Esophagus (tissue), 2 donors: ENCODE data around the gene ZFR2. TPM values are rescaled to one million over a fixed set of nuclear protein-coding genes. Genes with fewer than 3 reads are reported as not detected.

Experiments used
- H3K27ac ChIP-seq, 2 donors: one replicate each; pipeline ENCODE4 v1.5.1; 2013; ENCODE audit warnings: low read depth in 2 of 2, mild to moderate bottlenecking in 2 of 2, inconsistent platforms in 1 of 2, low read length in 1 of 2, moderate library complexity in 1 of 2
- H3K27me3 ChIP-seq, 2 donors: one replicate each; pipeline ENCODE4 v1.6.1; 2013; ENCODE audit warnings: low read length in 2 of 2, control low read depth in 1 of 2, mild to moderate bottlenecking in 1 of 2; ENCODE audit not compliant: insufficient read depth in 2 of 2, control insufficient read depth in 1 of 2
- H3K36me3 ChIP-seq, 2 donors: one replicate each; pipeline ENCODE4 v1.6.1; 2013; ENCODE audit warnings: low read length in 1 of 2; ENCODE audit not compliant: control insufficient read depth in 2 of 2, insufficient read depth in 2 of 2
- H3K4me1 ChIP-seq, 2 donors: one replicate each; pipeline ENCODE4 v1.6.1; 2013; ENCODE audit warnings: low read length in 1 of 2; ENCODE audit not compliant: control insufficient read depth in 2 of 2, insufficient read depth in 2 of 2
- H3K4me3 ChIP-seq, 2 donors: one replicate each; pipeline ENCODE4 v1.5.1; 2013; ENCODE audit warnings: low read length in 2 of 2, mild to moderate bottlenecking in 2 of 2, low read depth in 1 of 2, moderate library complexity in 1 of 2
- H3K9me3 ChIP-seq, 2 donors: one replicate each; pipeline ENCODE4 v1.6.1; 2013; ENCODE audit warnings: mild to moderate bottlenecking in 2 of 2, low read depth in 1 of 2, low read length in 1 of 2, moderate library complexity in 1 of 2; ENCODE audit not compliant: control insufficient read depth in 2 of 2, insufficient read depth in 1 of 2
- WGBS, 2 donors: extraction: QIAGEN DNeasy Blood & Tissue Kit; methylation state at CpG; one replicate each; pipeline ENCODE4 v1.1.7; 2013; 5-methylcytosine and 5-hydroxymethylcytosine counted together
- polyA plus RNA-seq, 2 donors: library from polyadenylated mRNA; stranded (reverse); fragments of 200-250 nt; gene quantifications; one replicate each; pipeline ENCODE4 v1.2.3, GENCODE V29; 2013
- donor health status: healthy with polysubstance abuse.
- donor health status: Bipolar disorder and iron deficiency.

ZFR2 gene
- polyA plus RNA-seq, 2 donors: 0.02 TPM; not detected in 1

DNA sequence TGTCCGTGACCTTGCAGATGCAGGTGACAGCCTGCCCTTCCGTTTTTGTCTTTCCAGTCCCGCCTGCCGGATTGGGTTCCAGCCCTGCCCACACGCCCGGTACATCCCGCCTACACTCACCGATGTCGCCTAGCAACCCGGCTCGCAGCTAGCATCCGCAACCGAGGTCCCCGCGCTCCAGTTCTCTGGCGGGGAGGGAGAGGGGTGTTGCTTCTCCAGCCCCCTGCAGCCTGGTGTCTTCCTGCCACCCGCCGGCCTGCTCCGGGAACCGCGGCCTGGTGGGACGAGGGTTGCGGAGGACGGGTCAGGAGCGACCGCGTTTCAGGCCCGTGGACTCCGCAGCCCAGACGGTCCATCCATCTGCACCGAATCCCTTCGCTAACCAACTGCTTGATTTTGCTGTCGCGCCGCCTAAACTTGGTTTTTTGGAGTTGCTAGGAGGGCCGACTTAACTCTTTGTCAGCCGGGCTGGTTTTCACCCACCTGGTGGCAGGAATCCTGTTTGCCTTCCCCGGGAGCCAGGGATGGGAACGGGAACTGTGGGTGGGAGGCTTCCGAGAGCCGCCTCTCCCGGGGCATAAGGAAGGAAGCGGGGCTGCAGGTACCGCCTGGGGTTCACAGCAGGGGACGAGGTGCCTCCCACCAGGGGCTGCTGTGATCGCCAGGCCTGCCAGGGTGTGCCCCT lies 67.3 kb downstream of the ZFR2 start:
- Histone ChIP-seq H3K27ac (no peak overlapping the region), H3K4me1 (peaks cover 0 to 9% of the 10 kb centered on the region in 2 donors), H3K4me3 (no peak overlapping the region), H3K27me3 (no peaks in the 10 kb centered on the region), H3K36me3 (no peaks in the 10 kb centered on the region), H3K9me3 (no peaks in the 10 kb centered on the region)
- WGBS, 2 donors: 3 to 4% methylated on average over 46 of the region's 46 CpGs

DNA sequence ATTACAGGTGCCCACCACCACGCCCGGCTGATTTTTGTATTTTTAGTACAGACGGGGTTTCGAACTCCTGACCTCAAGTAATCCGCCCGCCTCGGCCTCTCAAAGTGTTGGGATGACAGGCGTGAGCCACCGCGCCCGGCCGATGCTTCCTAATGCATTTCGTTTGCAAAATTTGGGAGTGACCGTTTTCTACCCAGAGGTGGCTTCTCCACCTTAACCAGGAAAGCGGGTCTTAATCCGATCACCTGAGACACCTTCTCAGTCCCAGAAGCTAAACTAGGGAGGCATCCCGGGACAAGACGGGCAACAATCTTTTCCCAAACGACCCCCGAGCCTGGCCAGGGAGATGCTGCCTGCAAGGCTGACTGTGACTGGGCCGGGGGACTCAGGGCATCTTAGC lies 67.8 kb downstream of the ZFR2 start:
- H3K36me3 ChIP-seq: no peaks in the 10 kb centered on the region
- H3K27me3 ChIP-seq: no peaks in the 10 kb centered on the region
- no peaks in the 10 kb centered on the region for H3K9me3 ChIP-seq
- no peak overlapping the region for H3K27ac ChIP-seq
- peaks cover 0 to 9% of the 10 kb centered on the region in 2 donors for H3K4me1 ChIP-seq
- no peak overlapping the region for H3K4me3 ChIP-seq
- 32 to 36% methylated on average over 21 of the region's 21 CpGs for WGBS, 2 donors

DNA sequence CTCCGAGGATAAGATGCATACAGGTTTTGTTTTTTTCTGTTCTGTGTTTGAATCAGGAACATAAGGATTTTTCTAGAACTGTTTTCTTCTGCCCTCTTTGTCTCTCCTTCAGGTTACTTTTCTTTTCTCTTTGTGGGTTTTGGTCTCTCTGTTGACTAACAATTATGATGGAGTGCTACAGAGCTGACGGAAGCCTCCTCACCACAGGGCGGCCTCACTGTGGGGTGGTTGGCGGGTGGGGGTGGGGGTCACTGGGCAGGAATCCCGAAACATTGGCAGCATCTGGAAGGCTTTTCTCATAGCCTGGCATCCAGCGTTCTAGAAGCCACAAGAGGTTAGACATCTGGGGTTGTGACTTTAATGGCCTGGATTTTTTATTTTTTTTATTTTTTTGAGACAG lies 70.7 kb downstream of the ZFR2 start:
- H3K9me3 ChIP-seq: no peaks in the 10 kb centered on the region
- no peak overlapping the region for H3K4me3 ChIP-seq
- 60 to 63% methylated on average over 6 of the region's 6 CpGs for WGBS, 2 donors
- peaks cover 0 to 9% of the 10 kb centered on the region in 2 donors for H3K4me1 ChIP-seq
- H3K27ac ChIP-seq: no peak overlapping the region
- no peaks in the 10 kb centered on the region for H3K36me3 ChIP-seq
- no peaks in the 10 kb centered on the region for H3K27me3 ChIP-seq

DNA sequence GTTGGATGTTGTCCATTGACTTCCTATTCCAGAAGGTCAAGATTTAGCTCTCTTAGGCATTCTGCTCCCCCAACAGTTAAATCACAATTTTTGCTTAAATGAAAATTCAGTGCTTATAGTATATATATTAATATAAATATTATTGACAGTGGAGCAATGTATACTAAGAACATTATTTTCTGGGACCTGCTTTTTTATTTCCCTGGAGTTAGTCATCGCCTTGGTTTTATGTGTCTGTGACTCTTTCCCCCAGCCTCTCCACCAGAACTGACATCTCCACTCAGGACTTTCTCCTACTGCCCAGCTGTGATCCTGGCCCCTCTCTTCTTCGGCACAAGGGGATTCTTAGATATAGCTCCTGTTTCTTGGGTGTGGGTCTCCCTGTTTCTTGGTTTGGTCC lies 72.5 kb downstream of the ZFR2 start:
- Histone ChIP-seq H3K27me3 (no peaks in the 10 kb centered on the region), H3K9me3 (no peaks in the 10 kb centered on the region), H3K4me1 (peaks cover 0 to 3% of the 10 kb centered on the region in 2 donors), H3K36me3 (no peaks in the 10 kb centered on the region), H3K4me3 (no peak overlapping the region), H3K27ac (no peak overlapping the region)
- WGBS, 2 donors: 95 to 98% methylated on average over 2 of the region's 2 CpGs

DNA sequence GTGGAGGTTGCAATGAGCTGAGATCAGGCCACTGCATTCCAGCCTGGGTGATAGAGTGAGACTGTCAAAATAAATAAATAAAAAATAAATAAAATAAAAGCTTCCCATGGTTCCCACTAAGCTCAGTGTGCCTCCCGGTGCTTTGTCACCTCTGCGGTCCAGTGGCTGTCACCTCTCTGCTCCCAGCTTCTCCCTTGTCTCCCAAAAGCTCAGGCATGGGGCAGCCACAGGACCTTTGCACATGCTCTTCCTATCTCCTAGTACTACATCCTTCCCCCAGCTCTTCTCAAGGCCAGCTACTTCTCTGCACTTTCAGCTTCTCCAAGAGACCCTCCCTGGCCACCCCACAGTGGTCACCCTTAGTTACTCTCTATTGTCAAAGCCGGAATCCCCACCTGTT lies 75.0 kb downstream of the ZFR2 start:
- H3K4me3 ChIP-seq: no peak overlapping the region
- no peaks in the 10 kb centered on the region for H3K27me3 ChIP-seq
- 90 to 92% methylated on average over 3 of the region's 3 CpGs for WGBS, 2 donors
- H3K9me3 ChIP-seq: peaks cover 0 to 4% of the 10 kb centered on the region in 2 donors
- no peak overlapping the region for H3K27ac ChIP-seq
- H3K4me1 ChIP-seq: no peaks in the 10 kb centered on the region
- no peaks in the 10 kb centered on the region for H3K36me3 ChIP-seq

DNA sequence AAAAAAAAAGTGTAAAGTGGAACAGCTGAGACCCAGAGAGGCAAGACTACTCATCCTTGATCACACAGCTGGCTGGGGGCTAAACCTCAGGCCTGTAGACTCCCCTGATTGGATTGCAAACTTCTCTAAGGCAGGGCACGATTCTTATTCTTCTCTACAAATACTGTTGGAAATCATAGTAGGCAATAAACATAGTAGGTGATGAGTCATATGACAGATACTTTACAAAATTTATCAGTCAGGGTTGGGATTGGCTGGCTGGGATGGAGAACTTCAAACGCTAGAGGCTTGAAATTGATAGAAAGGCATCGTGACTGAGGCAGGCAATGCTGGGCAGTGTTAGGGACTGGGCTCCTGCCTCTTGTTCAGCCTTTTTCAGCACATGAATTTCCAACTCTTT lies 76.7 kb downstream of the ZFR2 start:
- H3K4me1 ChIP-seq: no peaks in the 10 kb centered on the region
- H3K36me3 ChIP-seq: no peaks in the 10 kb centered on the region
- 71 to 73% methylated on average over 3 of the region's 3 CpGs for WGBS, 2 donors
- H3K27ac ChIP-seq: no peak overlapping the region
- no peak overlapping the region for H3K4me3 ChIP-seq
- H3K9me3 ChIP-seq: peaks cover 0 to 4% of the 10 kb centered on the region in 2 donors
- H3K27me3 ChIP-seq: no peaks in the 10 kb centered on the region

DNA sequence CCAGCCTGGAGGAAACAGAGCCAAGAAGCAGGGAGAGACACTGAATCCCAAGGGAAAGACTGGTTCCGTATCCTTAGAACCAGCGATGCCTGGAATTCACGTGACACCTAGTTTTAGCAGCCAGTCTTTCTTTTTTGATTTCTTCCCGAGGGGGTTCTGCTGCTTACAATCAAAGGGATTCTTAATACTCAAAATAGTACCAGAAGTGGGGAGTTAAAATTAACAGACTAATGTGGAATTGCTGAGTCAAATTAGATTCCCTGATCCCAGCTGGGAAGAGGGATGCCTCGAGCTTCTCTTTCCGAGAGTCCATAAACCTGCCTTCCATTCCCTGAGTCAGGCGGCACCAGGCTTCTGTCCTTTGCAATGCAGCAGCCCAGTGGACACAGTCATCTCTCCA lies 77.9 kb downstream of the ZFR2 start:
- Histone ChIP-seq H3K36me3 (no peaks in the 10 kb centered on the region), H3K9me3 (peaks cover 0 to 4% of the 10 kb centered on the region in 2 donors), H3K27ac (no peak overlapping the region), H3K4me3 (no peak overlapping the region), H3K4me1 (no peaks in the 10 kb centered on the region), H3K27me3 (no peaks in the 10 kb centered on the region)
- 76 to 87% methylated on average over 7 of the region's 7 CpGs for WGBS, 2 donors

DNA sequence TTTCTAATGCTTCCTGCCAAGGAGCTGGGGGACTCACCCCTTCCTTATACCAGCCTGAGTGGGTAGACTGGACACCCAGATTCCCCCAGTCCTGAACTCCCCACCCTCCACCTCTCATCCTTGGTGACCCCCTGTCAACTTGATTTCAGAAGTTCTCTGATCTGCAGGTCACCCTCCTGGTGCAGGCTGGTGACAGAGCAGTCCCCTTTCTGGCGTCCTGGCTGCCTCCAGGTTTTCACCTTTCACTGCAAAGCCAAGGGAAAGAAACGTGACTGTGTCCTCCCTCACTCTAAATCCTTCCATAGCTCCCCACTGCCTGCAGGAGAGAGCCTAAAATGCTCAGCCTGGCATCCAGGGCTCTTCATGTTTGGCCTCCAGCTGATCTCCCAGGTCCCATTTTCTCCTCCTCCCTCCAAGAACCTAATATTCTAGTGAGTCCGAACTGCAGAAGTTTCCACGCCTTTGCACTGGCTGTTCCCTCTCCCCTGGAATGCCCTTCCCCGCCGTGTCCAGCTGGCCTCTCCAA lies 78.6 kb downstream of the ZFR2 start:
- H3K9me3 ChIP-seq: peaks cover 0 to 8% of the 10 kb centered on the region in 2 donors
- H3K4me3 ChIP-seq: no peak overlapping the region
- no peak overlapping the region for H3K27ac ChIP-seq
- H3K4me1 ChIP-seq: peaks cover 0 to 6% of the 10 kb centered on the region in 2 donors
- H3K27me3 ChIP-seq: no peaks in the 10 kb centered on the region
- 70 to 76% methylated on average over 6 of the region's 6 CpGs for WGBS, 2 donors
- H3K36me3 ChIP-seq: no peaks in the 10 kb centered on the region

DNA sequence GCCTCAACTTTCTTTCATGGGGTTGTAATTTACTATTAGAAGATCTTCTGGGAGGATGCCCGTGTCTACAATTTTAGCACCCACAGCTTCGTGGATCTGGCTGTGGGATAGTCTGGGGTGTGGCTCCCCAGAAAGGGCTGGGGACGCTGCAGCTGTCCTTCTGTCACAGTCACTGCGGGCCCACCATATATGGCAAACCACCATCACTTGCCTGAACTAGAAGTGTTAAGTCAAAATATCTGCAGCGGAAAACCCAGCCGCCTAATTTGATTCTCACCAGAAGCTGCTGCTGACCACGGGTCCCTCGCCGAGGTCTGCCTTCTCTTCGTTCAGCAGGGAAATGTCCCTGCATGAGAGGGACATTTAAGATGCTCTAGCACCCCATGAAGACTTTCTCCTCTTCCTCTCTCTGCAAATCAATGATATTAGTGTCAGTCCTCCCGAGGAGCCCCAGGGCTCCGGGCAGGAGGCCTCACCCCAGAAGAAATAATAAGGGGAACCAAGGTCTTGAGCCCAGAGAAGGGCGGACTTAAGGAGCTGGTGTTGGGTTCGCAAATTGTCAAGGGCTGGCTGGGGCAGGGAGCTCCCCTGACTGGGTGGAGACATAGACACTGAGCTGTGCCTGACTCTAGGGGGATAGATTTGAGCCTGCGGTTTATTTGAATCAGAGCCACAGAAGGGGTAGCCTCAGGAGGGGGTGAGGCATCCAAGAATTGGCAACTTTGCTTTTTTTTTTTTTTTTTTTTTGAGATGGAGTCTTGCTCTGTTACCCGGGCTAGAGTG lies 79.7 kb downstream of the ZFR2 start:
- WGBS, 2 donors: 47 to 49% methylated on average over 15 of the region's 16 CpGs
- Histone ChIP-seq H3K9me3 (peaks cover 0 to 8% of the 10 kb centered on the region in 2 donors), H3K27me3 (no peaks in the 10 kb centered on the region), H3K36me3 (no peaks in the 10 kb centered on the region), H3K27ac (no peak overlapping the region), H3K4me3 (no peak overlapping the region), H3K4me1 (peaks cover 4 to 9% of the 10 kb centered on the region in 2 donors)
